Cardiac fibroblast (primary cell): ENCODE results near the gene LSAMP.
A peak's percentile ranks its signal among the peaks of the same experiment; 100 is the strongest.

Experiments
- DNase-seq, 2 donors: peaks; one replicate each; pipeline versions ENCODE4 v3.0.0 to v3.0.0-alpha.2; 2010; ENCODE audit warnings: low read depth in 2 of 2
- H3K4me3 ChIP-seq, 2 donors: replicated peaks in 1 of 2; 1 replicate in 1 of 2; 2 replicates in 1 of 2; pipeline ENCODE4 v1.5.1; 2011; ENCODE audit warnings: low read depth in 2 of 2, low read length in 2 of 2, mild to moderate bottlenecking in 2 of 2, moderate library complexity in 1 of 2
- TF ChIP-seq, protein P1 (sequence below): IDR thresholded peaks from one replicate; pipeline ENCODE4 v1.5.1; 2011; ENCODE audit warnings: low read depth, mild to moderate bottlenecking, low read length, inconsistent platforms

The LSAMP gene

GRCh38 chr3:115779011-115779410 is 666.3 kb downstream of the LSAMP start:
- TF ChIP-seq, protein P1, sequence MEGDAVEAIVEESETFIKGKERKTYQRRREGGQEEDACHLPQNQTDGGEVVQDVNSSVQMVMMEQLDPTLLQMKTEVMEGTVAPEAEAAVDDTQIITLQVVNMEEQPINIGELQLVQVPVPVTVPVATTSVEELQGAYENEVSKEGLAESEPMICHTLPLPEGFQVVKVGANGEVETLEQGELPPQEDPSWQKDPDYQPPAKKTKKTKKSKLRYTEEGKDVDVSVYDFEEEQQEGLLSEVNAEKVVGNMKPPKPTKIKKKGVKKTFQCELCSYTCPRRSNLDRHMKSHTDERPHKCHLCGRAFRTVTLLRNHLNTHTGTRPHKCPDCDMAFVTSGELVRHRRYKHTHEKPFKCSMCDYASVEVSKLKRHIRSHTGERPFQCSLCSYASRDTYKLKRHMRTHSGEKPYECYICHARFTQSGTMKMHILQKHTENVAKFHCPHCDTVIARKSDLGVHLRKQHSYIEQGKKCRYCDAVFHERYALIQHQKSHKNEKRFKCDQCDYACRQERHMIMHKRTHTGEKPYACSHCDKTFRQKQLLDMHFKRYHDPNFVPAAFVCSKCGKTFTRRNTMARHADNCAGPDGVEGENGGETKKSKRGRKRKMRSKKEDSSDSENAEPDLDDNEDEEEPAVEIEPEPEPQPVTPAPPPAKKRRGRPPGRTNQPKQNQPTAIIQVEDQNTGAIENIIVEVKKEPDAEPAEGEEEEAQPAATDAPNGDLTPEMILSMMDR, result no peak
- no peak overlapping the region for H3K4me3 ChIP-seq
- no peak for DNase-seq

GRCh38 chr3:115772951-115773350 is 672.3 kb downstream of the LSAMP start:
- no peak for DNase-seq
- TF ChIP-seq, protein P1, result no peak
- H3K4me3 ChIP-seq, result no peak overlapping the region

DNA sequence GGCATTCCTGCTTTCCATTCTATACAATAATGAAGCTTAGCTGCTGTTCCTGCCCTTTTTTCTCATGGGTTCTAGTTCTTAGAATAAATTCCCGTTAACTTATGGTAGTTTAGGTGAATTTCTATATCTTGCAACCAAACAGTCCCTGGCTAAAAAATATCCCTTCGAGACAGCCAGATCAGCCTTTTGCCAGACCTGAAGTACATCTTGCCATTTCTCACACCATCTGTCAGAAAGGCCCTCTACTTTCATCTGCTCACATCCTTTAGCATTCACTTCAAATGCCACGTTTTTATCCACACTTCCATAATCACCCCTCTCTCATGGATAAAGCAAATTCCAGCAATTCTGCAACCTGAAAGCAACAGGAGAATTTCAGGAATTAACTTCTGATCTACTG is 676.6 kb downstream of the LSAMP start:
- TF ChIP-seq, protein P1, result no peak
- no peak overlapping the region for H3K4me3 ChIP-seq
- no peak for DNase-seq

DNA sequence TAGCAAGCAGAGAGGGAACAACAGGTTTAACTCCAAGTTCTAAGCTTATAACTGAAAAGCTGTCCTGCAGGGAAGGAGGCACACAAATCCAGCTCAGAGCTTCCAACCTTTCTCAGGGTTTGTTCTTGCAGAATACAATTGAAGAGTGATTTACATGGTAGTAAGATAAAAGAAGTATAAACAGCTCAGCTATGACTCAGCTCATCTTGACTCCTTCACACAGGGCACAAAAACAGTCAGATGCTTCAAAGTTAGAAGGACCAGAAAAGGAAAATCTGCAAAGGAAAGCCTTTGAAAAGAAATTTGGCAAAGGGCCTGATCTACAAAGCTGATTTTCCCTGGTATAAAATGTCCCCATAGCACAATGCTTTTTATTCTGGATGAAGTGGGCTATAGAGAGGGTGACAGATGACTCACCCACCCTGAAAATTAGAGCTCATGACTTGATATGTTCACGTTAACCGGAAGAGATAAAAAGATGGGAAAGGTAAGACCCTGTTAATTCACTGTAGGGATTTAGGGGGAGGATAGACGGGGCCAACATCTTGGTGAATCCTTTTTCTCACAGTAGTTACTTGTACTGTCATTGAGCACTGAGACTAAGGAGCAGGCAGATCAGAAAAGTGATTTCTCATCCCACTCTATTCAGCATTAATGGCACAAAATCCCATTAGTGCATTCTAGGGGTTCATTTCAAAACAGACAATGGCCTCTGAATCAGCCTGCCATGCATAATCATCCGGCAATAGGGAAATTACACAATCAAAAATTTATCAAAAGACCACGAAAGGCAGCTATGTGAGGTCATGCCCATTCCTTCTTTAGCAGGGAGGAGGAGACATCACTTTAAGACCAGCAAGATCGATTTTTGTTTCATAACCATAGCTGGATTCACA is 678.5 kb downstream of the LSAMP start:
- DNase-seq, result peak; percentile 64 to 66
- TF ChIP-seq, protein P1, result no peak
- H3K4me3 ChIP-seq, result no peak overlapping the region

GRCh38 chr3:115761927-115762305 is 683.4 kb downstream of the LSAMP start:
- TF ChIP-seq, protein P1, result no peak
- H3K4me3 ChIP-seq, result no peak overlapping the region
- no peak for DNase-seq

DNA sequence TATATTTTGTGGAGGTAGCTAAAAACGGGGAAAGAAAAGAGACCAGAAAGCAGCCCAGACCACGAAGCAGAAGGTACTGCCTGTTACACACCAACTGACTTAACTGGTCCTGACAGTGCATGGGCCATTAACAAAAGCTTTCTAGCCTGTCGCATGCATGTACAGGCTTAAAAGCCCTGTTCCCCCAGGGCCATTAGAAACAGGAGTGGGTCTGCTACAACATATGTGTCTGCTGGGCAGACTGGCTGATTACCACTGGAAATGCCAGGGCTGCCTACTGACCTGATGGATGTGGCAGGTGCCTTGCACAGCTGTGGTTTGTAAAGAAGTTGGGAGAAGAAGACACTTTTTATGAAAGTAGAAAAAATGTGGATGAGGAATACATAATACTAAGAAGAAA is 684.6 kb downstream of the LSAMP start:
- no peak overlapping the region for H3K4me3 ChIP-seq
- DNase-seq, result no peak
- TF ChIP-seq, protein P1, result no peak
